Ovary (tissue), 9 donors: ENCODE data around the gene ANKRD6. TPM values are rescaled to one million over a fixed set of nuclear protein-coding genes. Genes with fewer than 3 reads are reported as not detected.
A peak's percentile ranks its signal among the peaks of the same experiment; 100 is the strongest.

Experiments
- DNase-seq, 5 donors: peaks; one replicate each; pipeline ENCODE4 v3.0.0-alpha.2; 2019 to 2020
- H3K27ac ChIP-seq, 2 donors: fragments of 200-600 bp; one replicate each; pipeline versions ENCODE4 v1.5.1 to v1.8.0; 2019 to 2022
- H3K27me3 ChIP-seq: fragments of 200-600 bp; one replicate; pipeline ENCODE4 v1.8.0; 2022
- H3K36me3 ChIP-seq: fragments of 200-600 bp; sonication (generic); one replicate; pipeline ENCODE4 v1.5.1; 2019
- H3K4me1 ChIP-seq: one replicate; pipeline ENCODE4 v1.8.1; 2013; ENCODE audit warnings: mild to moderate bottlenecking, moderate library complexity; ENCODE audit not compliant: insufficient read depth
- H3K4me3 ChIP-seq: fragments of 200-600 bp; sonication (generic); one replicate; pipeline ENCODE4 v1.5.1; 2017
- H3K9me3 ChIP-seq, 2 donors: fragments of 200-600 bp in 1 of 2; sonication (generic) in 1 of 2; one replicate each; pipeline versions ENCODE4 v1.5.1 to v1.8.1; 2013 to 2019; ENCODE audit warnings: mild to moderate bottlenecking in 1 of 2, moderate library complexity in 1 of 2
- EP300 ChIP-seq: sonication (generic); formaldehyde crosslinking; IDR thresholded peaks from one replicate; pipeline ENCODE4 v1.6.1; 2017; ENCODE audit warnings: antibody characterized with exemption
- POLR2A ChIP-seq: fragments of 450-650 bp; IDR thresholded peaks from one replicate; pipeline ENCODE4 v1.6.1; 2017; ENCODE audit warnings: antibody characterized with exemption, mild to moderate bottlenecking, moderate library complexity
- WGBS, 3 donors: extraction: QIAGEN DNeasy Blood & Tissue Kit in 1 of 3; methylation state at CpG; one replicate each; pipeline versions ENCODE4 v1.1.5 to v1.1.7; 2013 to 2017; 5-methylcytosine and 5-hydroxymethylcytosine counted together
- intact Hi-C, 4 donors: fragments of 100-400 bp; cut with DNase I; formaldehyde crosslinking; loops; one replicate each; pipeline versions ENCODE4 v1.11.0 to v1.15.1; 2022 to 2023
- polyA plus RNA-seq, 2 donors: library from polyadenylated mRNA; stranded (reverse); fragments of 200-250 nt in 1 of 2; fragments of 350-450 nt in 1 of 2; fragmentation: Illumina TruSeq in 1 of 2; extraction: RNeasy Lipid Tissue Mini Kit (QIAGEN cat#74804) in 1 of 2; gene quantifications; one replicate each; pipeline ENCODE4 v1.2.3, GENCODE V29; 2013 to 2014
- total RNA-seq, 7 donors: library from RNA; depleted of rRNA in 2 of 7; stranded (reverse); fragments of >200 nt in 2 of 7; fragmentation: NEBNext Ultra II Directional in 3 of 7; extraction: Animal tissue kit (Norgen Biotek cat#: 25700) in 3 of 7; gene quantifications; one replicate each; pipeline versions ENCODE4 v1.1.0 to v1.2.4, GENCODE V29; 2016 to 2023
- TF ChIP-seq, protein P1 (sequence below), 3 donors: fragments of 450-650 bp in 2 of 3; fragments of 200-600 bp in 1 of 3; IDR thresholded peaks; one replicate each; pipeline versions ENCODE4 v1.5.1 to v1.8.0; 2016 to 2022; ENCODE audit warnings: antibody characterized with exemption in 3 of 3, mild to moderate bottlenecking in 1 of 3
- donor health status: DM: no; HTN: no; CAD: no; lungs with moderate emphysema.
- donor health status: DM: no; HTN: no; CAD: no.
- donor health status: Bipolar disorder and iron deficiency.
- donor health status: DM: yes; HTN: yes; CAD: no.
- donor health status: DM: no; HTN: no; CAD: no.
- donor health status: DM: yes; HTN: yes; CAD: no.

Gene ANKRD6
- total and polyA plus RNA-seq, 9 donors, result 14.7 to 50.1 (median 25.6) TPM

GRCh38 chr6:89433252-89434149 is 549 bp downstream of the ANKRD6 start:
- peak overlapping the region; percentile 35 to 47 for H3K27ac ChIP-seq
- peak overlapping the region; percentile 72 for H3K4me3 ChIP-seq
- intact Hi-C loops, result loop anchor here (5.0 to 10.0 kb wide), 2 partner anchors 179 to 181 kb away; no protein-coding TSS in a partner anchor
- TF ChIP-seq EP300, result no peak
- no peak for TF ChIP-seq POLR2A
- TF ChIP-seq, protein P1, sequence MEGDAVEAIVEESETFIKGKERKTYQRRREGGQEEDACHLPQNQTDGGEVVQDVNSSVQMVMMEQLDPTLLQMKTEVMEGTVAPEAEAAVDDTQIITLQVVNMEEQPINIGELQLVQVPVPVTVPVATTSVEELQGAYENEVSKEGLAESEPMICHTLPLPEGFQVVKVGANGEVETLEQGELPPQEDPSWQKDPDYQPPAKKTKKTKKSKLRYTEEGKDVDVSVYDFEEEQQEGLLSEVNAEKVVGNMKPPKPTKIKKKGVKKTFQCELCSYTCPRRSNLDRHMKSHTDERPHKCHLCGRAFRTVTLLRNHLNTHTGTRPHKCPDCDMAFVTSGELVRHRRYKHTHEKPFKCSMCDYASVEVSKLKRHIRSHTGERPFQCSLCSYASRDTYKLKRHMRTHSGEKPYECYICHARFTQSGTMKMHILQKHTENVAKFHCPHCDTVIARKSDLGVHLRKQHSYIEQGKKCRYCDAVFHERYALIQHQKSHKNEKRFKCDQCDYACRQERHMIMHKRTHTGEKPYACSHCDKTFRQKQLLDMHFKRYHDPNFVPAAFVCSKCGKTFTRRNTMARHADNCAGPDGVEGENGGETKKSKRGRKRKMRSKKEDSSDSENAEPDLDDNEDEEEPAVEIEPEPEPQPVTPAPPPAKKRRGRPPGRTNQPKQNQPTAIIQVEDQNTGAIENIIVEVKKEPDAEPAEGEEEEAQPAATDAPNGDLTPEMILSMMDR (IDR thresholded peaks at IDR 0.05), result no peak
- H3K4me1 ChIP-seq, result peaks cover 11% of the 10 kb centered on the region
- no peaks in the 10 kb centered on the region for H3K9me3 ChIP-seq
- no peaks in the 10 kb centered on the region for H3K27me3 ChIP-seq
- peak; percentile 28 to 60 (median 41) for DNase-seq
- 1 to 2% (median 1%) methylated on average over 68 to 80 of the region's 80 CpGs for WGBS, 3 donors
- no peaks in the 10 kb centered on the region for H3K36me3 ChIP-seq

GRCh38 chr6:89434150-89434499 is 1.2 kb downstream of the ANKRD6 start:
- intact Hi-C loops, result loop anchor here (5.0 to 10.0 kb wide), 2 partner anchors 178 to 181 kb away; no protein-coding TSS in a partner anchor
- Histone ChIP-seq H3K4me1 (peaks cover 11% of the 10 kb centered on the region), H3K9me3 (no peaks in the 10 kb centered on the region), H3K4me3 (peak overlapping the region; percentile 72), H3K36me3 (no peaks in the 10 kb centered on the region), H3K27me3 (no peaks in the 10 kb centered on the region), H3K27ac (peak overlapping the region in 1 of 2 donors; percentile 35)
- no peak for TF ChIP-seq EP300
- TF ChIP-seq POLR2A, result no peak
- TF ChIP-seq, protein P1 (IDR thresholded peaks at IDR 0.05), result no peak
- no peak for DNase-seq
- 87 to 91% (median 90%) methylated on average over 3 of the region's 3 CpGs for WGBS, 3 donors

GRCh38 chr6:89434954-89435353 is 2.0 kb downstream of the ANKRD6 start:
- H3K4me3 ChIP-seq, result no peak overlapping the region
- WGBS, 3 donors, result 55 to 65% (median 60%) methylated on average over 4 of the region's 4 CpGs
- peaks cover 11% of the 10 kb centered on the region for H3K4me1 ChIP-seq
- intact Hi-C loops, result loop anchor here (5.0 to 10.0 kb wide), 2 partner anchors 177 to 180 kb away; no protein-coding TSS in a partner anchor
- no peaks in the 10 kb centered on the region for H3K36me3 ChIP-seq
- DNase-seq, result peak in 1 of 5 donors; percentile 23
- TF ChIP-seq POLR2A (no peak), EP300 (no peak)
- TF ChIP-seq, protein P1 (IDR thresholded peaks at IDR 0.05), result no peak
- H3K27me3 ChIP-seq, result no peaks in the 10 kb centered on the region
- H3K9me3 ChIP-seq, result no peaks in the 10 kb centered on the region
- H3K27ac ChIP-seq, result peak overlapping the region in 1 of 2 donors; percentile 50

DNA sequence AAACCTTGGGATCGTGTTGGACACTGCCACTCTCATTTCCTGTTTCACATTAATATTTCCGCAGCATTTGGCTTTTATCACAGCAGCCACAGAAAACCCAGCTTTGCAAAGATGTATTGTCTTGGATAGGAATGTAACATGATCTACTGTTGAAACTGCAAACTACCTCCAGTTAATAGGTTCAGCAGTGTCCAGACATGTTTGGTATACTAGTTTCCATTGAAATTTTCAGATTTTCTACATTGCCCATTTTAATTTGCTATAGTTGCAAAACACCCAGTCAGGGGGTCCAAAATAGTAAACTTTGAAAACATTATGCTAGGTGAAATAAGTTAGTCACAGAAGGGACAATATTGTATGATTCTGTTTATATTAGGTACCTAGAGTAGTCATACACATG is 3.3 kb downstream of the ANKRD6 start:
- Histone ChIP-seq H3K36me3 (no peaks in the 10 kb centered on the region), H3K27ac (peak overlapping the region in 1 of 2 donors; percentile 50), H3K4me1 (peaks cover 10% of the 10 kb centered on the region), H3K4me3 (no peak overlapping the region), H3K9me3 (no peaks in the 10 kb centered on the region), H3K27me3 (no peaks in the 10 kb centered on the region)
- intact Hi-C loops, result loop anchor here in 1 of 4 donors (10.0 kb wide), 1 partner anchor 179 kb away; no protein-coding TSS in a partner anchor
- WGBS, 3 donors, result 10 to 16% (median 11%) methylated on average over 2 of the region's 2 CpGs
- no peak for DNase-seq
- TF ChIP-seq EP300 (no peak), POLR2A (no peak)
- TF ChIP-seq, protein P1 (IDR thresholded peaks at IDR 0.05), result no peak
